SJSA1 (cell line): ENCODE measurements around the gene ACER1. TPM values are rescaled to one million over a fixed set of nuclear protein-coding genes. Genes with fewer than 3 reads are reported as not detected.

ENCODE experiments used
- DNase-seq, 2 experiments: peaks; one replicate each; pipeline ENCODE4 v3.0.0-alpha.2; 2015 to 2020; ENCODE audit warnings: low spot score in 2 of 2, low read depth in 1 of 2
- H3K27ac ChIP-seq: fragments of 250-450 bp; sonication (Bioruptor Pico); 2 replicates; pipeline ENCODE4 v1.5.1; 2020; ENCODE audit warnings: mild to moderate bottlenecking, moderate library complexity
- H3K27me3 ChIP-seq: fragments of 250-450 bp; sonication (Bioruptor Pico); replicated peaks from 2 replicates; pipeline ENCODE4 v1.5.1; 2020; ENCODE audit warnings: mild to moderate bottlenecking, moderate library complexity
- H3K36me3 ChIP-seq: fragments of 250-450 bp; sonication (Bioruptor Pico); 2 replicates; pipeline ENCODE4 v1.5.1; 2020; ENCODE audit warnings: mild to moderate bottlenecking
- H3K4me1 ChIP-seq: fragments of 250-450 bp; sonication (Bioruptor Pico); replicated peaks from 2 replicates; pipeline ENCODE4 v1.6.1; 2021; ENCODE audit warnings: mild to moderate bottlenecking
- H3K4me3 ChIP-seq: fragments of 250-450 bp; sonication (Bioruptor Pico); 2 replicates; pipeline ENCODE4 v1.5.1; 2020; ENCODE audit warnings: mild to moderate bottlenecking
- H3K9me3 ChIP-seq: fragments of 250-450 bp; sonication (Bioruptor Pico); replicated peaks from 2 replicates; pipeline ENCODE4 v1.5.1; 2020; ENCODE audit warnings: mild to moderate bottlenecking
- total RNA-seq: library from RNA; depleted of rRNA; stranded (reverse); fragments of >200 nt; shearing (Covaris generic); gene quantifications from 2 replicates; pipeline ENCODE4 v1.2.3, GENCODE V29; 2014; rRNA removed

The ACER1 gene, protein sequence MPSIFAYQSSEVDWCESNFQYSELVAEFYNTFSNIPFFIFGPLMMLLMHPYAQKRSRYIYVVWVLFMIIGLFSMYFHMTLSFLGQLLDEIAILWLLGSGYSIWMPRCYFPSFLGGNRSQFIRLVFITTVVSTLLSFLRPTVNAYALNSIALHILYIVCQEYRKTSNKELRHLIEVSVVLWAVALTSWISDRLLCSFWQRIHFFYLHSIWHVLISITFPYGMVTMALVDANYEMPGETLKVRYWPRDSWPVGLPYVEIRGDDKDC
- total RNA-seq = not detected in 2 replicates

DNA sequence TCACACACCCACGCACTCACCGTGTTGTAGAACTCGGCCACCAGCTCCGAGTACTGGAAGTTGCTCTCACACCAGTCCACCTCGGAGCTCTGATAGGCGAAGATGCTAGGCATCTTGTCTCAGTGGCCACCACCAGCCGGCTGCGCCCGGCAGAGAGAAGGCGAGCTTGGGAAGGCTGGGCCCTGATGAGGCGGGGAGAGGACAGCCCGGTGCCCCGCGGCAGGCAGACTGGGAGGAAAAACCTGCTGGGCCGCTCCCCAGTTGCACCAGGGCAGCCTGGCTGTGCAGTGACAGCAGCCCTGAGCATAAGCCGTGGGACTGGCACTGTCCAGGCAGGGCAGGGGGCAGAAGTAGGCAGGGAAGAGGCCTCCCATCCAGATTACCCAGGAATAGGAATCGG, at the start of gene ACER1:
ACER1 (minus strand) TSS at position 174 of the 400 bp plus-strand sequence; CDS start at position 113, 61 bp downstream.
- Histone ChIP-seq H3K36me3 (no peaks in the 10 kb centered on the region), H3K9me3 (no peaks in the 10 kb centered on the region), H3K4me1 (no peaks in the 10 kb centered on the region), H3K27ac (no peak within 1 kb of the TSS), H3K27me3 (no peaks in the 10 kb centered on the region; the same call in 1 of the 2 replicates), H3K4me3 (no peak within 1 kb of the TSS)
- DNase-seq = no peak

DNA sequence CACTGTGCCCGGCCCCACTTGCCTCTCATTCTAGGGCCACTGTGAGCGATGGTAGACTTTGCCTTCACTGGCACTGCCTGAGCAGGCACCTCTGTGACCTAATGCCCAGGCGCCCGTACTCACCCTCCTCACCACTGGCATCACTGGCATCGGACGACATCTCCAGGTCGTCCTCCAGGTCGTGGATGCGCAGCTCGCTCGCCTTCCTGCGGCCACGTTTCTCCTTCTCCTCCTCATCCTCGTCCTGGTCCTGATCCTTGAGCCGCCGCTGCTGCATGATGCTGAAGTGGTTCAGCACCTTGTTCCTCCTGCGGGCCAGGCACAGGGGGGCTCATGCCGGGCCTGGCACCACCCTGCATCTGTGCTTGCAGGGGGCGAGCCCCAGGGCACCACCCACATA, 49.8 kb upstream of the ACER1 start:
- H3K4me1 ChIP-seq = no peaks in the 10 kb centered on the region
- peaks cover 82% of the 10 kb centered on the region for H3K36me3 ChIP-seq
- H3K4me3 ChIP-seq = no peak overlapping the region
- H3K27me3 ChIP-seq = no peaks in the 10 kb centered on the region
- DNase-seq = no peak
- H3K27ac ChIP-seq = no peak overlapping the region
- no peaks in the 10 kb centered on the region for H3K9me3 ChIP-seq

DNA sequence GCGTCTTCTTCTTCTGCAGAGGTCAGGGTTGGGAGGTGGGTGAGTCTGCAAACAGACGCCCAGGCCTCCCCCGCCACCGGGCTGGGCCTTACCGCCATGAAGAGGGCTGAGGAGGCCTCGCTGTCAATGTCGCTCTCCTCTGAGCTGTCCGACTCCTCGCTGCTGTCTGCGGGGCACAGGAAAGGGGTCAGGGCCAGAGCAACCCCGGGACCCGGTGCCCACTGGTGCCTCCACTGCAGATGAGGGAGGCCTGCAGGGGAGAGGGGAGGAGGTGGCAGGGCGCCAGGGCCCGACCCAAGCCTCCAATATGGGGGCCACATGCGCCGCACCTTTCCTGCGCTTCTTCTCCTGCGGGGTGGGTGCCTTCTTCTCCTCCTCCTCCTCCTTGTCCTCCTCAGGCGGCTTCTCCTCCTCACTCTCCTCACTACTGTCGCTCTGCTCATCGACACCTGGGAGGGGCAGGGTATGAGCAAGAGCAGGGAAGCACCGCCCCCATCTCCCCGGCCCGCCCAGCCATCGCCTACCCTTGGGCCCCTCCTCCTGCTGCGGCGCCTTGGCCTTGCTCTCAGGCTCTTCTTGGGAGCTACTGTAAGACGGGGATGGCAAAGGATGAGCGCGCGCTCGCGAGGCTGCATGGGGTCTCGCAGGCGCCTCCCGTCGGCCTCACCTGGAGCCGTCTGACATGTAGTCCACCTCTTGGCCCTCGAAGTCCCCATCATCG, 47.8 kb upstream of the ACER1 start:
- no peak overlapping the region for H3K4me3 ChIP-seq
- DNase-seq = no peak
- H3K27me3 ChIP-seq = no peaks in the 10 kb centered on the region
- H3K27ac ChIP-seq = no peak overlapping the region
- peaks cover 64% of the 10 kb centered on the region for H3K36me3 ChIP-seq
- H3K4me1 ChIP-seq = no peaks in the 10 kb centered on the region
- no peaks in the 10 kb centered on the region for H3K9me3 ChIP-seq

DNA sequence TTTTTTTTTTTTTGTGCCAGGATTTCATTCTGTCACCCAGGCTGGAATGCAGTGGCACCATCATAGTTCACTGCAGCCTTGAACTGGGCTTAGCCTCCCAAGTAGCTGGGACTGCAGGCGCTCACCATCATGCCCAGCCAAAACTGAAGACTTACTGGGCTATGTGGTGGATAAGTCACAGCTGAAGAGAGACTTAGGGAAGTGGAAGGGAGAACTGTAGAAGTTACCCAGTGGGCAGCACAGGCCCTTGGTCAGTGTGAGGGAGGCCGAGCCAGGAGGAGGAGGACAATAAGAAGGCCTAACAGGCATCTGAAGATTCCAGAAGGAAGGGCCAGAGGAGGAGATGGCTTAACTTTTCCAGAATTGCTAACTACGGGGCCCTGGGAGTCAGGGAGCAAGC, 46.3 kb upstream of the ACER1 start:
- Histone ChIP-seq H3K36me3 (peaks cover 59% of the 10 kb centered on the region), H3K4me3 (no peak overlapping the region), H3K27me3 (no peaks in the 10 kb centered on the region), H3K4me1 (no peaks in the 10 kb centered on the region), H3K9me3 (no peaks in the 10 kb centered on the region), H3K27ac (no peak overlapping the region)
- DNase-seq = no peak

DNA sequence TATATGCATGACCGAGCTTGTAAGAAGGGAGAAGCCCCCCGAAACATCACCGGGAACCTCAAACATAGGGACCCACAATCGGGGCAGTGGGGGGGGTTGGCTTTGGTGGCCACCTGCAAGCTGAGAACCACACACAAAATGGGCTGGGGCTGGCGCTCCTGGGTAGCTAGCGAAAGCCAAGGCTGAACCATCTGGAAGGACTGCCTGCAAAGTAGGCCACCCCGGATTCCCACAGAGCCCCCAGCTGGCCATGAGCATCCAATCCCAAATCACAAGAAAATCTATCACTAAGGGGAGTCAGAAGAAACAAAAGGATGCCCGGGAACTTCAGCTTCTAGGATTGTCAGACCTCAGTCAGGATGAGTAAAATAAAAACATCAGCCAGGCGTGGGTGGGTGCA, 45.1 kb upstream of the ACER1 start:
- Histone ChIP-seq H3K9me3 (no peaks in the 10 kb centered on the region), H3K27me3 (no peaks in the 10 kb centered on the region), H3K27ac (no peak overlapping the region), H3K4me1 (peaks cover 6% of the 10 kb centered on the region; the same call in 1 of the 2 replicates), H3K36me3 (peaks cover 51% of the 10 kb centered on the region), H3K4me3 (no peak overlapping the region)
- DNase-seq = no peak

DNA sequence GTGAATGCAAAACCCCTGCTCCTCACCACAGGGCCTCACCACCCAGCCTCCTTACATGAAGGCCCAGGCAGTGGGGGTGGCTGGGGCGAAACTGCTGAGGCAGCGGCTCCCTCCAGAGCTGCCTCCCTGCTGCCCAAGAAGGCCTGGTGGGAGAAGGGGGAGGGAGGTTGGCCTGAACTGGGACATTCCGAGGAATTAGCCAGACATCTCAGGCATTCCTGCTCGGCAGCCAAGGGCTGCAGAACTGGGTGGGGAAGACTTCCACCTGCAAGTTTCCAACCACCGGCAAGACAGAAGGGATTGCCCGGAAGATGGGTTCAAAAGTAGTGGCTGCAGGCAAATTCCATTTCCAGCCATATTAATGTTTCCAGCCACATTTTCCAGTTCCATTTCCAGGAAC, 44.6 kb upstream of the ACER1 start:
- peaks cover 46% of the 10 kb centered on the region for H3K36me3 ChIP-seq
- no peaks in the 10 kb centered on the region for H3K9me3 ChIP-seq
- peaks cover 6% of the 10 kb centered on the region; the same call in 1 of the 2 replicates for H3K4me1 ChIP-seq
- no peak overlapping the region for H3K27ac ChIP-seq
- DNase-seq = no peak
- H3K27me3 ChIP-seq = no peaks in the 10 kb centered on the region
- H3K4me3 ChIP-seq = no peak overlapping the region

DNA sequence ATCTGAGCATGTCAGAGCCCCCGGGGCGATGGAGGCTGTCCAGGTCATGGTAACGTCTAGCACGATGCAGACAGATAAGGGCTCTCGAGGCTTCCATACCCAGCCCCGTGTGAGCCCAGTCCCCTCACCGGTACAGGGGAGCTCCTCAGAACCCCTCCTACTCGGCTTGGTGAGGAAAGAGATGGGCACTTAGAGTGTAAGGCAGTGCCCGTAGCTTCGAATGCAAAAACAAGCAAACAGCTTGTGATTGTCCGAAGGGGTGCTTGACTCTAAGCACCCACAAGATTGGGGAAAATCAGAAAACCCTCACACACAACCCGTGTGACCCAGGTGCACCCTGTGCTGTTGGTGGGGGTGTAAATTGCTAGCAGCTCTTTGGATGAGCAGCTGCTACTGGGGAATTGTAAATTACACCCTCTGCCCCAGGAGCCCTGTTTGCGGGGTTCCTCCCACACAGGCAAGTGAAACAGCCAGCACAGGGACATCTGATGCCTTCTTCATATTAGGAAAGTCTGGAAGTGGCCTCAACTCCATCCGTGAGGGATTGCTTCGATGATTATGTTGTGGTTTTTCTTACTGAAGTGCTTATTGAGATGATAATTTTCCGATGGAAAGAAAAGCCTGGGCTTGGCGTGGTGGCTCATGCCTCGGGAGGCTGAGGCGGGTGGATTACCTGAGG, 43.2 kb upstream of the ACER1 start:
- H3K36me3 ChIP-seq = peaks cover 34% of the 10 kb centered on the region
- H3K4me3 ChIP-seq = no peak overlapping the region
- peaks cover 10% of the 10 kb centered on the region for H3K4me1 ChIP-seq
- H3K27ac ChIP-seq = no peak overlapping the region
- no peaks in the 10 kb centered on the region for H3K9me3 ChIP-seq
- no peaks in the 10 kb centered on the region for H3K27me3 ChIP-seq
- no peak for DNase-seq

DNA sequence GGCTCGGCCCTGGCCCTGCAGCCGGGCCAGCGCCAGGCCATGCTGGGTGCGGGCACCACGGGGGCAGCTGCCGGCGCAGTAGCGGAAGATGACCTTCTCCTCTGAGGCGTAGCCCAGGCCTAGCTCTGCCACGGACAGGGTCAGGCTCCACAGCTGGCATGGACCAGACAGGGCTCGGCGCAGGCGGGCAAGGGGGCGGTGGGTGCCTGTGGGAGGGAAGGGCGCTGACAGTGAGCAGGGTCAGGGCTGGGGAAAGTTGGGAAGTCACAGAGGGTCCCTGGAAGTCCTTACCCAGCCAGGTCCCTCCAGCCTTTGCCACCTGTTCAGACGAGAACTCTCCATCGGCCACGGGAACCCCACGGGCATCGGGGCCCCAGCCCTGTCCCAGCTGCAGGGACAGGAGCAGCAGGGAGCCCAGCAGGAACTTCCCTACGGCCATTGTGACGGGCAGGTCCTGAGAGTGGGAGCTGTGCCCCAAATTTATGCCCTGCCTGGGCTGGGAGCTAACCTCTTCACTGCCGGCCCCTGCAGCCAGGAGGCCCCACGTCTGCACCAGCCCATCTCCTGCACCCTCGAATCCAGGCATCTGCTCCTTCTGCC, 42.1 kb upstream of the ACER1 start, which contains the start of gene PSPN:
PSPN (minus strand) TSS at position 523 of the 600 bp plus-strand sequence; CDS start at position 439, 84 bp downstream.
- Histone ChIP-seq H3K27ac (no peak within 1 kb of the TSS), H3K27me3 (no peaks in the 10 kb centered on the region), H3K36me3 (peaks cover 23% of the 10 kb centered on the region), H3K4me3 (no peak within 1 kb of the TSS), H3K9me3 (no peaks in the 10 kb centered on the region), H3K4me1 (peaks cover 10% of the 10 kb centered on the region)
- DNase-seq = no peak

DNA sequence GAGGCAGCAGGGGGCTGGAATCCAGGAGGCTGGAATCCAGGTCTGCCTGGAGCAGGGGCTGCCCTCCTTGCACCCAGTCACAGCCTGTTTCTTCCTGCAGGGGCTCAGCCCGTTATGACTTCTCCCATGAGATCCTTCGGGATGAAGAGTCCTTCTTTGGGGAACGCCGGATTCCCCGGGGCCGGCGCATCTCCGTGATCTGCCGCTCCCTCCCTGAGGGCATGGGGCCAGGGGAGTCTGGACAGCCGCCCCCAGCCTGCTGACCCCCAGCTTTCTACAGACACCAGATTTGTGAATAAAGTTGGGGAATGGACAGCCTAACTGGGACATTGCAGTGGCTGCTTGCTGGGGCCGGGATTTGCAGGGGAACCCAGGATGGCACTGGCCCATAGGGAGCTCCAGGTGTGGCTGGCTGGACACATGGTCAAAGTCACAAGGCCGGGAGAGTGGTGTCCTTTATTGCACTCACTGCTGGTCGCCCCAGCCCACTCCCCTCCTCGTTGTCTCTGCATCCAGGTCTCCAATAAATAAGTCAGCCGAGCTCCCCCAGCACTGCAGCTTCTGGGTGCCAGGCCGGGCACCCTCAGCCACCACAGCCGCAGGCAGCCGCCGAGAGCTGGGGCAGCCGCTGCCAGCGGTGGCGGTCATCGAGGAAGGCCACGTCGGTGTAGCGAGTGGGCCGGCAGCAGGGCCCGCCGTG, 41.4 kb upstream of the ACER1 start:
- Histone ChIP-seq H3K4me3 (no peak overlapping the region), H3K36me3 (peaks cover 16% of the 10 kb centered on the region), H3K9me3 (no peaks in the 10 kb centered on the region), H3K27me3 (no peaks in the 10 kb centered on the region), H3K4me1 (peaks cover 10% of the 10 kb centered on the region), H3K27ac (no peak overlapping the region)
- no peak for DNase-seq

DNA sequence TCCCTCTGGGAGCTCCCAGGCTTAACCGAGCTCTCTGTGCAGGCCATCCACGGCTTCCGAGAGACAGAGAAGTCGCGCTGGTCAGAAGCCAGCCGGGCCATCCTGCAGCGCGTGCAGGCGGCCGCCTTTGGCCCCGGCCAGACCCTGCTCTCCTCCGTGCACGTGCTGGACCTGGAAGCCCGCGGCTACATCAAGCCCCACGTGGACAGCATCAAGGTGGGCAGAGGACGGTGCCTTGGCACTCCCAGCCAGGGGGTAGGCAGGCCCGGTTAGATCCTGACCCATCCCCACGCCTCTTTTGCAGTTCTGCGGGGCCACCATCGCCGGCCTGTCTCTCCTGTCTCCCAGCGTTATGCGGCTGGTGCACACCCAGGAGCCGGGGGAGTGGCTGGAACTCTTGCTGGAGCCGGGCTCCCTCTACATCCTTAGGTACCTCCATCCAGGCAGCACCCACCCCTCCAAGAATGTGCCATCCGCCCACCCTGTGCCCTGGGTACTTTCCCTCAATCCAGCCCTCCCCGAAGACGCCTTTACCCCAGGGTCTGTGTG, 40.8 kb upstream of the ACER1 start:
- no peak overlapping the region for H3K27ac ChIP-seq
- peaks cover 10% of the 10 kb centered on the region for H3K4me1 ChIP-seq
- peaks cover 12% of the 10 kb centered on the region for H3K36me3 ChIP-seq
- H3K4me3 ChIP-seq = no peak overlapping the region; the same call in 1 of the 2 replicates
- DNase-seq = no peak
- H3K9me3 ChIP-seq = no peaks in the 10 kb centered on the region
- no peaks in the 10 kb centered on the region for H3K27me3 ChIP-seq

DNA sequence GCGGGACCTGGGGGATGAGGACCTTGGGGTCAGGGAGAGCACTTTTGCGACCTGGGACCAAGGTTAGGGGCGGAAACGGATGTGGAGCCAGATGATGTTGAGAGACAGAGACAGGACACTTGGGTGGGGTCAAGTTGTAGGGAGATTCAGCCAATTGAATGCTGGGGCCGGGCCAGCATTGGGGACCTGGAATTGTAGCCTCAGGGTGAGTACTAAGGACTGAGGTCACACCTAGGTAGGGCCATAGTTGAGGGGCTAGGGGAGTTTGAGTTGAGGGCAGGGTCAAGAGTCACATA, 40.3 kb upstream of the ACER1 start:
- Histone ChIP-seq H3K9me3 (no peaks in the 10 kb centered on the region), H3K36me3 (peaks cover 9% of the 10 kb centered on the region), H3K27ac (no peak overlapping the region), H3K27me3 (no peaks in the 10 kb centered on the region), H3K4me3 (peak overlapping the region; percentile 79), H3K4me1 (peaks cover 10% of the 10 kb centered on the region)
- DNase-seq = no peak

DNA sequence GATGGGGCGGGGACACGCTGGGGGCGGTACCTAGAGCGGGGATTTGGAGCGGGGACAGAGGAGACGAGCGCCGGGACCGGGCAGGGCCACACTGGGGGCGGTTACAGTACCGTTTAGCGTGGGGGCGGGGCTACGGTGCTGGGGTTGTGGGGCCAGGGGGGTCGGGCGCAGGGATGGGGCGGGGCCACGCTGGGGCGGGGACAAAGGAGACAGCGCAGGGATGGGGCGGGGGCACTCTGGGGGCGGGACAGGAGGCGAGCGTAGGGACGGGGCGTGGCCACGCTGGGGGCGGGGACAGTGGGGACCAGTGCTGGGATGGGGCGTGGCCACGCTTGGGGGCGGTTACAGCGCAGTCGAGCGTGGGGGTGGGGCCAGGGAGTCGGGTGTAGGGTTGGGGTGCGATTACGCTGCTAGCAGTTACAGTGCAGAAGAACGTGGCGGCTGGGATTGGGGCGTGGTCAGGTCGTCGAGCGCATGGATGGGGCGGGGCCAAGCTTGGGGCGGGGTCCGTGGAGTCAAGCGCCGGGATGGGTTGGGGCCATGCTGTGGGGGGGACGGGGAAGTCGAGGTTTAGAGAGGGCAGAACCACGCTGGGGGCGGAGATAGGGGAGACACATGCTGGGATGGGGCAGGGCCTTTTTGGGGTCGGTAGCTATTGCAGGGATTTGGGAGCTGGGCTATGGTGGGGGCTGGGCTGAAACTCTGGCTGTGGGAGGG, 39.8 kb upstream of the ACER1 start:
- DNase-seq = peak; percentile 43 to 98
- Histone ChIP-seq H3K4me3 (peak overlapping the region; percentile 79), H3K27ac (peak overlapping the region; percentile 57), H3K27me3 (no peaks in the 10 kb centered on the region), H3K36me3 (peaks cover 12% of the 10 kb centered on the region), H3K4me1 (peaks cover 10% of the 10 kb centered on the region), H3K9me3 (no peaks in the 10 kb centered on the region)
